Breast epithelium (tissue), 3 donors: Measurements from ENCODE around the gene NUDT19.
"Not testable (repeated sequence)": the region's sequence is repeated elsewhere in the genome, so short reads cannot be mapped to it uniquely, and the experiment has no call there.

Source experiments
- POLR2A ChIP-seq: fragments of 450-650 bp; IDR thresholded peaks from one replicate; pipeline ENCODE4 v1.6.1; 2016; ENCODE audit warnings: antibody characterized with exemption, mild to moderate bottlenecking, moderate library complexity
- TF ChIP-seq, protein P1 (sequence below), 3 donors: fragments of 450-650 bp; IDR thresholded peaks; one replicate each; pipeline ENCODE4 v1.5.1; 2016 to 2017; ENCODE audit warnings: antibody characterized with exemption in 3 of 3, mild to moderate bottlenecking in 3 of 3, moderate library complexity in 3 of 3

DNA sequence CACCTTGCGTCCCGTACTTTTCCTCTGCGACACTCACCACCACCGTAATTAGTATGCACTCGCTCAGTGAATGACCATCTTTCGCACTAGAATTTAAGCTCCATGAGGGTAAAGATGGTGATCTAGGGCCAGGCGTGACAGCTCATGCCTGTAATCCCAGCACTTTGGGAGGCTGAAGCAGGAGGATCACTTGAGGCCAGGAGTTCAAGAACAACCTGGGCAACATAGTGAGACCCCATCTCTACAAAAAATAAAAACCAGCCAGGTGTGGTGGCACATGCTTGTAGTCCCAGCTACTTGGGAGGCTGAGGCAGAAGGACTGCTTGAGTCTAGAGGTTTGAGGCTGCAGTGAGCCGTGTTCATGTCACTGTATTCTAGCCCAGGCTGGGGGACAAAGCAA, 35.2 kb upstream of the NUDT19 start:
- TF ChIP-seq, protein P1, sequence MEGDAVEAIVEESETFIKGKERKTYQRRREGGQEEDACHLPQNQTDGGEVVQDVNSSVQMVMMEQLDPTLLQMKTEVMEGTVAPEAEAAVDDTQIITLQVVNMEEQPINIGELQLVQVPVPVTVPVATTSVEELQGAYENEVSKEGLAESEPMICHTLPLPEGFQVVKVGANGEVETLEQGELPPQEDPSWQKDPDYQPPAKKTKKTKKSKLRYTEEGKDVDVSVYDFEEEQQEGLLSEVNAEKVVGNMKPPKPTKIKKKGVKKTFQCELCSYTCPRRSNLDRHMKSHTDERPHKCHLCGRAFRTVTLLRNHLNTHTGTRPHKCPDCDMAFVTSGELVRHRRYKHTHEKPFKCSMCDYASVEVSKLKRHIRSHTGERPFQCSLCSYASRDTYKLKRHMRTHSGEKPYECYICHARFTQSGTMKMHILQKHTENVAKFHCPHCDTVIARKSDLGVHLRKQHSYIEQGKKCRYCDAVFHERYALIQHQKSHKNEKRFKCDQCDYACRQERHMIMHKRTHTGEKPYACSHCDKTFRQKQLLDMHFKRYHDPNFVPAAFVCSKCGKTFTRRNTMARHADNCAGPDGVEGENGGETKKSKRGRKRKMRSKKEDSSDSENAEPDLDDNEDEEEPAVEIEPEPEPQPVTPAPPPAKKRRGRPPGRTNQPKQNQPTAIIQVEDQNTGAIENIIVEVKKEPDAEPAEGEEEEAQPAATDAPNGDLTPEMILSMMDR (IDR thresholded peaks at IDR 0.05), result not testable (repeated sequence)
- not testable (repeated sequence) for TF ChIP-seq POLR2A
